KOPT-K1 (cell line): ENCODE data around the gene PLA2G1B.

Experiments
- H3K27ac ChIP-seq: fragments of 200-600 bp; sonication (generic); 2 replicates; pipeline ENCODE4 v1.5.1; 2016; ENCODE audit warnings: antibody characterized with exemption, mild to moderate bottlenecking, low read depth, low read length; ENCODE audit not compliant: poor library complexity, severe bottlenecking
- H3K36me3 ChIP-seq: fragments of 200-600 bp; sonication (generic); 2 replicates; pipeline ENCODE4 v1.5.1; 2017; ENCODE audit warnings: antibody characterized with exemption, mild to moderate bottlenecking, low read length, moderate library complexity; ENCODE audit not compliant: insufficient read depth
- H3K9me3 ChIP-seq: fragments of 200-600 bp; sonication (generic); 2 replicates; pipeline ENCODE4 v1.5.1; 2017; ENCODE audit warnings: antibody characterized with exemption, low read length, mild to moderate bottlenecking; ENCODE audit not compliant: insufficient read depth, poor library complexity, severe bottlenecking

PLA2G1B gene

DNA sequence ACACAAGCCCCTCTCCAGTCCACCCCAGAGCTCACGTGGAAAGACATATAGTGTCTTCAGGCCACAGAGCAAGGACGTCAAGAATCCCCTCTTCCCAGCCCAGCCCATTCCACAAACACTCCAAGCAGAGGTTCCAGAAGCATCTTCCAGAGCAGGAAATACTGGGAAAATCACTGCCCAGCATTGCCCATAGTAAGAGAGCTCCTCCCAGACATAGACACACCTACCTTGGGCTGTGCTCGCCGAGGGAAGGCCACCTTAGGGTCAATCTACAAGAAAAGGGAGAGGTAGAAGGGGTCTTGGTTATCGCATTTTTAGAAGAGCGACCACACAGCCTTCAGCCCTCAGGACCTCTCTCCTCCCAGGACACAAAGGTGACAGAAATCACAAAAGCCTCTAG, 36.9 kb upstream of the PLA2G1B start:
- Histone ChIP-seq H3K27ac (no peak overlapping the region), H3K36me3 (no peaks in the 10 kb centered on the region), H3K9me3 (no peaks in the 10 kb centered on the region)

GRCh38 chr12:120363274-120363855, 35.8 kb upstream of the PLA2G1B start:
- Histone ChIP-seq H3K36me3 (no peaks in the 10 kb centered on the region), H3K27ac (no peak overlapping the region), H3K9me3 (no peaks in the 10 kb centered on the region)

DNA sequence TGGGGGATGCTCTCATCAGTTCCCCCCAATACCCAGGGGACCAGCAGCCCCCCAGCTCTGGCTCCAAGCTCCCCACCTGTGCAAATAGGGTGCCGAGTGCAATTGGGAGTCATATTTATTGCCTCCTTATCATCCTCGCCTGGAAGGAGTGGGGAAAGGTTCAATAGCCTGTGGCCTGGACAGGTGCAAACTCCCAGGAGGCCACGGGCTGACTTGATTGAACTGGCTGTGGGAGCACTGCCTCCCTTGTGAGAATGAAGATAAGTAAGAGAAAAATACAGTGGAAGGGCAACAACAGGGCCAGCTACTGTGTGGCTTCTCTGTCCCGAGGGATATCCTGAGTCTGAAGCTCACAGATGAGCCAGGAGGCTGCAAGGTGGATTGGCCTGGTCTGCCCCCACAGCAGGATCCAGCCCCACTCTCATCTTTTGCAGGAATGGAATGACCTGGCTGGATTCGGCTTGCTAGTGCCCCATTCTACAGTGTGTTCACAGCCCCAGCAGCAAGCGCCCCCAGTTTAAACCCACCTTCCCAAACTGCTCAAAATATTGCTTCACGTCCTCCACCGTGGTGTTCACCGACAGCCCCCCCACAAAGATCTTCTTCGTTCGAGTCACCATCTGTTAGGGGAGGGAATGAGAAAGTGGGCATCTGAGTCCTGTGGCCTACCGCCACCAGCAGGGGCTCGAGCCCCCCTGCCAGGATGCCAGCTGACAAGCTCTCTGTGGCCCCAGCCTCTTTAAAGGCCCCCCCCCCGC, 35.1 kb upstream of the PLA2G1B start:
- Histone ChIP-seq H3K27ac (no peak overlapping the region), H3K36me3 (no peaks in the 10 kb centered on the region), H3K9me3 (no peaks in the 10 kb centered on the region)

GRCh38 chr12:120361506-120362208, 34.1 kb upstream of the PLA2G1B start:
- Histone ChIP-seq H3K27ac (no peak overlapping the region), H3K9me3 (no peaks in the 10 kb centered on the region), H3K36me3 (no peaks in the 10 kb centered on the region)

- no peak overlapping the region for H3K27ac ChIP-seq
- H3K36me3 ChIP-seq: no peaks in the 10 kb centered on the region
Measured at GRCh38 chr12:120359128-120359527, 31.5 kb upstream of the PLA2G1B start.

GRCh38 chr12:120358412-120359100, 31.0 kb upstream of the PLA2G1B start:
- Histone ChIP-seq H3K36me3 (no peaks in the 10 kb centered on the region), H3K27ac (no peak overlapping the region), H3K9me3 (no peaks in the 10 kb centered on the region)

More at GRCh38 chr12:120359128-120359527, 31.5 kb upstream of the PLA2G1B start:
- H3K9me3 ChIP-seq: no peaks in the 10 kb centered on the region

DNA sequence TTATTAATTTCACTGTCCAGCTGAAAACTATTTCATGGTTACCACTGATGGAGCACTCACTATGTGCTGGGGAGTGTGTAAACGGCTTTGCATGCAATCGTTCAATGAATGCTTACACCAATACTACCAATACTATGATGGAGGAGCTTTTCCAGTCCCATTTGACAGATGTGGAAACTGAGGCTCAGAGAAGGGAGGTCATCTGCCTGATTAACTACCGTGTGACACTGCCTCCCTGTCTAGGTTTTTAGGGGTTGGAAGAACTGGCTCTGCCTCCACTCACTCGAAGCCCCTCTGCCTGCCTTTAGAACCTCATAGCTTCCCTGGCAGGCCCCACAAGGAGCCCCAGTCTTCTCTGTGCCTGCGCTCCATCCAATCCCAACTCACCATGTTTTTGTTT, 29.5 kb upstream of the PLA2G1B start:
- Histone ChIP-seq H3K27ac (no peak overlapping the region), H3K9me3 (no peaks in the 10 kb centered on the region), H3K36me3 (no peaks in the 10 kb centered on the region)

- H3K27ac ChIP-seq: no peak overlapping the region
- H3K36me3 ChIP-seq: no peaks in the 10 kb centered on the region
- no peaks in the 10 kb centered on the region for H3K9me3 ChIP-seq
Measured at GRCh38 chr12:120356567-120357030, 29.0 kb upstream of the PLA2G1B start.

DNA sequence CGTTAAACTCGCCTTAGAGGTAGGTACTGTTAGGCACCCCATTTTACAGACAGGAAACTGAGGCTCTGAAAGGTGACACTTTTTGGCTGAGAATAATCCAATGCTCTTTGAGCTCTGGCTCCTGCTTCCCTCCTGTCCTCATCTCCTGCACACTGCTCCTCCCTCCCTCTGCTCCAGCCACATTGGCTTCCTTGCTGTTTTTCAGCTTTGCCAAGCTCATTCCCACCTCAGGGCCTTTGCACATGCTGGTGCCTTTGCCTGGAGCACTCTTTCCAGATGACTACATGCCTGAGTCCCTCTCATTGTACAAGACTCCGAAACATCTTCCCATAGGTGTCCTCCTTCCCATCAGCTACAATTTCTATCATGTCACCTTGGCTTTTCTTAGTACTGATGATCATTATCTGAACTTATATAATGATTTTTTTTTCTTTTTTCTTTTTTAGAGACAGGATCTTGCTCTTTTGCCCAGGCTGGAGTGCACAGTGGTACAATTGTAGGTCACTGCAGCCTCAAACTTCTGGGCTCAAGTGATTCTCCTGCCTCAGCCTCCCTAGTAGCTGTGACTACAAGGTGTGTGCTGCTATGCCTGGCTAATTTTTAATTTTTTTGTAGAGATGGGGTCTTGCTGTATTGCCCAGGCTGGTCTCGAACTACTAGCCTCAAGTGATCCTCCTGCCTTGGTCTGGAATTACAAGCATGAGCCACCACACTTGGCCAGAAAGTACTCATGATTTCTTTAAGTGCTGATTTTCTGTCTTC, 26.2 kb upstream of the PLA2G1B start:
- Histone ChIP-seq H3K36me3 (no peaks in the 10 kb centered on the region), H3K9me3 (no peaks in the 10 kb centered on the region), H3K27ac (no peak overlapping the region)

GRCh38 chr12:120353136-120353535, 25.6 kb upstream of the PLA2G1B start:
- Histone ChIP-seq H3K9me3 (no peaks in the 10 kb centered on the region), H3K36me3 (no peaks in the 10 kb centered on the region), H3K27ac (no peak overlapping the region)

- no peaks in the 10 kb centered on the region for H3K9me3 ChIP-seq
- no peaks in the 10 kb centered on the region for H3K36me3 ChIP-seq
- no peak overlapping the region for H3K27ac ChIP-seq
Measured at GRCh38 chr12:120352117-120352516, 24.5 kb upstream of the PLA2G1B start.

DNA sequence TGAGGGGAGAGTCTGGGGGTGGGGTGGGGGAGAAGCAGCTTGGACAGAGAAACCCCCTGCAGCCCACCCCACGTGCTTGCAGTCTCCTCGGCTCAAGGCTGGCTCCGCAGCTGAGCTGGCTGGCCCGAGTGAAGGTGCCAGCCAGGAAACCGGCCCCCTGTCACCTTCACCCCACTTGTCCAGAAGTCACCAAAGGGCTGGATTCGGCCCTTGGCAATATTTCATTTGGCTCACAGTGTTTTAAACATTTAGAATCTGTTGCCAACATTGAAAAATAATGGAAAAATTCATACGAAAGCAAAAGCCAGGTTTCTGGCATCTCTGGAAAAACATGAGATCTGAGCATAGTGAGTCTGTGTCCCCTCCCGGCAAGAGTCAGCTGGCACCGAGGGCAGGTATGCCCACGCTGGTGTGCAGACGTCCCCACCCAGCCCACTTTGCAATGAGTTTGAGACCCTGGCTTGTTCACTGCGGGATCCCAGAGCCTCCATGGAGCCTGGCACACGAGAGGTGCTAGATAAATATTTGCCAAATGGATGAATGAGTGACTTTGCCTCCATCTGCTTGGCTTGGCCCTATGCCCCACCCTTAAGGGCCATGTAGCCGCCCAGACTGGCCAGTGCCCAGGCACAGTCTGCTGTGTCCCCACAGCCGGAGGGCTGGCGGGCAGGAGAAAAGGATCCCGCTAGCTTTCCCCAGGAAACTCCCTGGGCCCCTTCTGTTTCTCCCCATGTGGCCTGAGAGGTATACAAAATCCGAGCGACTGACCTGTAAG, 23.2 kb upstream of the PLA2G1B start:
- Histone ChIP-seq H3K9me3 (no peaks in the 10 kb centered on the region), H3K27ac (no peak overlapping the region), H3K36me3 (no peaks in the 10 kb centered on the region)

DNA sequence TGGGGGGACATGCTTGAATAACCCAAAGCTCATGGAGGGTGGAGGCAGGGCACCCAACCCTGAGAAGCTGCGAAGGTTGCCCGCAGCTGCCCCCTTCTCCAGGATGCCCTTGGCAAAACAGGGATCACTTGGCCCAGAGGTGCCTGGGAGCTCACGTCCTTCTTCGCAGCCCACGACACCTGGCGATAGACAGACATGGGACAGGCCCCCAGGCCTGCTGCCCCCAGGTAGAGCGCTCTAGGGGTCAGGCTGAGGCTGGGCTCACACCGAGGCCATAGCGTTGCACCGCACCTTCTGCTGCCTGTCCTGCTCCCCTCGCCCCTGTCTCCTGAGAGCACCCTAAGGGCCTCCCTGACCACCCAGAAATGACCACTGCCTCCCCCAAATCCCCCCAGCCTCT, 20.2 kb upstream of the PLA2G1B start:
- no peaks in the 10 kb centered on the region for H3K36me3 ChIP-seq
- no peak overlapping the region for H3K27ac ChIP-seq
- no peaks in the 10 kb centered on the region for H3K9me3 ChIP-seq

GRCh38 chr12:120346681-120347080, 19.1 kb upstream of the PLA2G1B start:
- no peaks in the 10 kb centered on the region for H3K36me3 ChIP-seq
- H3K9me3 ChIP-seq: no peaks in the 10 kb centered on the region
- H3K27ac ChIP-seq: no peak overlapping the region
